CD4-positive, alpha-beta memory T cell (primary cell): Measurements from ENCODE around the gene ZNF79. TPM values are rescaled to one million over a fixed set of nuclear protein-coding genes. Genes with fewer than 3 reads are reported as not detected.

Experiments
- CTCF ChIA-PET: fragments of 350-600 bp; sonication (Branson Sonifier 250); formaldehyde crosslinking; loops from one replicate; lab custom pipeline; 2021; ENCODE audit warnings: inconsistent platforms; ENCODE audit not compliant: partially characterized antibody; lab: Charles Lee
- POLR2A ChIA-PET: fragments of 350-600 bp; sonication (Branson Sonifier 250); formaldehyde crosslinking; loops from one replicate; lab custom pipeline; 2021; ENCODE audit not compliant: partially characterized antibody; lab: Charles Lee
- DNase-seq, 5 donors: peaks; one replicate each; pipeline versions ENCODE4 v3.0.0 to v3.0.0-alpha.2; 2020 to 2022; ENCODE audit warnings: mixed read lengths in 1 of 5
- H3K27ac ChIP-seq: one replicate; pipeline ENCODE4 v1.7.0; 2013; ENCODE audit warnings: low read depth, low read length
- H3K27me3 ChIP-seq: 2 replicates; pipeline ENCODE4 v1.7.0; 2013; ENCODE audit warnings: mild to moderate bottlenecking, low read length, moderate library complexity; ENCODE audit not compliant: insufficient read depth
- H3K36me3 ChIP-seq: 2 replicates; pipeline ENCODE4 v1.7.0; 2013; ENCODE audit warnings: mild to moderate bottlenecking, low read length, moderate library complexity; ENCODE audit not compliant: insufficient read depth
- H3K4me1 ChIP-seq: 2 replicates; pipeline ENCODE4 v1.7.0; 2013; ENCODE audit warnings: mild to moderate bottlenecking, low read length, moderate library complexity; ENCODE audit not compliant: insufficient read depth
- H3K4me3 ChIP-seq, 2 donors: one replicate each; pipeline ENCODE4 v1.7.0; 2013; ENCODE audit warnings: low read length in 2 of 2, mild to moderate bottlenecking in 1 of 2
- H3K9me3 ChIP-seq, 2 donors: one replicate each; pipeline ENCODE4 v1.7.0; 2013; ENCODE audit warnings: low read length in 2 of 2, control low read depth in 1 of 2; ENCODE audit not compliant: control insufficient read depth in 1 of 2
- H3K27ac Mint-ChIP-seq, 7 donors: one replicate each; pipeline ENCODE4 v1.8.0; 2020 to 2021; ENCODE audit warnings: mixed read lengths in 7 of 7, mild to moderate bottlenecking in 6 of 7, inconsistent platforms in 3 of 7, moderate library complexity in 3 of 7
- H3K27me3 Mint-ChIP-seq, 2 donors: one replicate each; pipeline ENCODE4 v1.8.0; 2020 to 2021; ENCODE audit warnings: mixed read lengths in 2 of 2
- H3K36me3 Mint-ChIP-seq, 2 donors: one replicate each; pipeline ENCODE4 v1.8.0; 2020 to 2021; ENCODE audit warnings: mixed read lengths in 2 of 2, inconsistent platforms in 1 of 2, mild to moderate bottlenecking in 1 of 2
- H3K4me1 Mint-ChIP-seq, 4 donors: one replicate each; pipeline ENCODE4 v1.8.0; 2020 to 2021; ENCODE audit warnings: mixed read lengths in 4 of 4, mild to moderate bottlenecking in 1 of 4
- H3K4me3 Mint-ChIP-seq, 8 donors: one replicate each; pipeline ENCODE4 v1.8.0; 2020 to 2021; ENCODE audit warnings: mixed read lengths in 8 of 8, mild to moderate bottlenecking in 7 of 8, moderate library complexity in 6 of 8, inconsistent platforms in 3 of 8
- H3K9me3 Mint-ChIP-seq, 8 donors: one replicate each; pipeline ENCODE4 v1.8.0; 2020 to 2021; ENCODE audit warnings: mixed read lengths in 8 of 8, mild to moderate bottlenecking in 5 of 8, inconsistent platforms in 3 of 8, moderate library complexity in 1 of 8
- intact Hi-C: fragments of 100-400 bp; cut with micrococcal nuclease; formaldehyde crosslinking; loops from one replicate; pipeline ENCODE4 v1.15.1; 2023
- polyA plus RNA-seq, 2 donors: library from polyadenylated mRNA; unstranded; fragments of 300-500 nt; fragmentation: Illumina TruSeq; gene quantifications; one replicate each; pipeline ENCODE4 v1.2.3, GENCODE V29; 2021
- total RNA-seq, 2 experiments: library from RNA; stranded (reverse); gene quantifications; one replicate each; pipeline ENCODE4 v1.2.3, GENCODE V29; 2021

The ZNF79 gene
- total and polyA plus RNA-seq, 4 experiments from 2014 or later = 1.0 to 22.5 (median 14.0) TPM

GRCh38 chr9:127404631-127405030, 19.6 kb upstream of the ZNF79 start:
- Histone ChIP-seq H3K4me3 (no peak overlapping the region), H3K9me3 (no peaks in the 10 kb centered on the region), H3K27me3 (no peaks in the 10 kb centered on the region), H3K36me3 (no peaks in the 10 kb centered on the region), H3K27ac (no peak overlapping the region), H3K4me1 (no peaks in the 10 kb centered on the region)
- Mint-ChIP-seq H3K4me3 (no peak overlapping the region), H3K27ac (no peak overlapping the region), H3K4me1 (no peaks in the 10 kb centered on the region), H3K9me3 (no peaks in the 10 kb centered on the region), H3K36me3 (no peaks in the 10 kb centered on the region), H3K27me3 (peaks cover 11 to 23% of the 10 kb centered on the region in 2 donors)
- ChIA-PET POLR2A (no interaction called here), CTCF (no interaction called here)
- DNase-seq = no peak
- intact Hi-C loops = no loop called here

GRCh38 chr9:127405344-127406125, 18.6 kb upstream of the ZNF79 start:
- no peak overlapping the region for H3K4me3 ChIP-seq
- no peaks in the 10 kb centered on the region for H3K36me3 ChIP-seq
- H3K4me1 ChIP-seq = no peaks in the 10 kb centered on the region
- peak overlapping the region in 1 of 7 donors; percentile 62 for H3K27ac Mint-ChIP-seq
- peaks cover 11 to 21% of the 10 kb centered on the region in 2 donors for H3K27me3 Mint-ChIP-seq
- H3K27ac ChIP-seq = no peak overlapping the region
- POLR2A ChIA-PET = no interaction called here
- no peaks in the 10 kb centered on the region for H3K9me3 Mint-ChIP-seq
- CTCF ChIA-PET = no interaction called here
- no peaks in the 10 kb centered on the region for H3K36me3 Mint-ChIP-seq
- intact Hi-C loops = no loop called here
- no peaks in the 10 kb centered on the region for H3K9me3 ChIP-seq
- H3K4me1 Mint-ChIP-seq = no peaks in the 10 kb centered on the region
- no peaks in the 10 kb centered on the region for H3K27me3 ChIP-seq
- DNase-seq = no peak
- no peak overlapping the region for H3K4me3 Mint-ChIP-seq

DNA sequence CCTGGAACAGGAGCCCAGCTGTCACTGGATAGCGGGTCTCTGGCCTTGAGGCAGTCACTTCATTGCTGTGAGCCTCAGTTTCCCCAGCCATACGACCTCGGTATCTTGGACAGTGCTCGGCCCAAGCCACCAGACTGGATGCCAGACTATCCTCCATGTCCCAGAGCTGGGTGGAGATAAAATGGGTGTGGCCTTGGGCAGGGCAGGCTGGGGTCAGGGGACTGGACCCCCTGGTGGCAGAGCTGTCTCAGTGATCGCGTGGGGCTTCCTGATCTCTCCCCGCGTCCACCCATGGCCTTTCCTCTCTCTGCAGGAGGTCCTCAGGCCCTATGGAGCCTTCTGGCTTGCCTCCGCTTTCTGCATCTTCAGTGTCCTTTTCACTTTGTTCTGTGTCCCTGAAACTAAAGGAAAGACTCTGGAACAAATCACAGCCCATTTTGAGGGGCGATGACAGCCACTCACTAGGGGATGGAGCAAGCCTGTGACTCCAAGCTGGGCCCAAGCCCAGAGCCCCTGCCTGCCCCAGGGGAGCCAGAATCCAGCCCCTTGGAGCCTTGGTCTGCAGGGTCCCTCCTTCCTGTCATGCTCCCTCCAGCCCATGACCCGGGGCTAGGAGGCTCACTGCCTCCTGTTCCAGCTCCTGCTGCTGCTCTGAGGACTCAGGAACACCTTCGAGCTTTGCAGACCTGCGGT, 17.2 kb upstream of the ZNF79 start:
- Histone ChIP-seq H3K4me1 (no peaks in the 10 kb centered on the region), H3K4me3 (no peak overlapping the region), H3K9me3 (no peaks in the 10 kb centered on the region), H3K36me3 (no peaks in the 10 kb centered on the region), H3K27ac (no peak overlapping the region), H3K27me3 (no peaks in the 10 kb centered on the region)
- no peaks in the 10 kb centered on the region for H3K4me1 Mint-ChIP-seq
- peaks cover 7 to 20% of the 10 kb centered on the region in 2 donors for H3K27me3 Mint-ChIP-seq
- POLR2A ChIA-PET = no interaction called here
- H3K4me3 Mint-ChIP-seq = no peak overlapping the region
- CTCF ChIA-PET = interaction anchor here (0.7 kb wide), 1 partner anchor 11 kb away, joined by 3 read pairs; no protein-coding TSS in a partner anchor
- no peaks in the 10 kb centered on the region for H3K36me3 Mint-ChIP-seq
- no peaks in the 10 kb centered on the region for H3K9me3 Mint-ChIP-seq
- no peak overlapping the region for H3K27ac Mint-ChIP-seq
- DNase-seq = no peak
- intact Hi-C loops = no loop called here

- no peak overlapping the region for H3K27ac Mint-ChIP-seq
- H3K27ac ChIP-seq = no peak overlapping the region
- no peaks in the 10 kb centered on the region for H3K36me3 Mint-ChIP-seq
- no peaks in the 10 kb centered on the region for H3K9me3 ChIP-seq
- no peaks in the 10 kb centered on the region for H3K9me3 Mint-ChIP-seq
- H3K4me1 Mint-ChIP-seq = no peaks in the 10 kb centered on the region
- no peak for DNase-seq
- H3K4me1 ChIP-seq = no peaks in the 10 kb centered on the region
- H3K27me3 Mint-ChIP-seq = peaks cover 4 to 17% of the 10 kb centered on the region in 2 donors
- ChIA-PET CTCF (interaction anchor here (0.7 kb wide), 1 partner anchor 10 kb away, joined by 3 read pairs; no protein-coding TSS in a partner anchor), POLR2A (no interaction called here)
- H3K36me3 ChIP-seq = no peaks in the 10 kb centered on the region
- H3K27me3 ChIP-seq = no peaks in the 10 kb centered on the region
- intact Hi-C loops = no loop called here
- H3K4me3 ChIP-seq = no peak overlapping the region
- H3K4me3 Mint-ChIP-seq = no peak overlapping the region
Measured at GRCh38 chr9:127407492-127407843, 16.7 kb upstream of the ZNF79 start.

GRCh38 chr9:127411122-127411521, 13.1 kb upstream of the ZNF79 start:
- POLR2A ChIA-PET = no interaction called here
- H3K27me3 ChIP-seq = no peaks in the 10 kb centered on the region
- Mint-ChIP-seq H3K4me1 (no peaks in the 10 kb centered on the region), H3K4me3 (no peak overlapping the region), H3K9me3 (peaks cover 0 to 3% (median 0%) of the 10 kb centered on the region in 8 donors), H3K27me3 (peaks cover 14 to 35% of the 10 kb centered on the region in 2 donors), H3K36me3 (no peaks in the 10 kb centered on the region), H3K27ac (no peak overlapping the region)
- no peak for DNase-seq
- intact Hi-C loops = no loop called here
- no peaks in the 10 kb centered on the region for H3K36me3 ChIP-seq
- H3K27ac ChIP-seq = no peak overlapping the region
- no peaks in the 10 kb centered on the region for H3K4me1 ChIP-seq
- no peaks in the 10 kb centered on the region for H3K9me3 ChIP-seq
- CTCF ChIA-PET = no interaction called here
- no peak overlapping the region for H3K4me3 ChIP-seq

DNA sequence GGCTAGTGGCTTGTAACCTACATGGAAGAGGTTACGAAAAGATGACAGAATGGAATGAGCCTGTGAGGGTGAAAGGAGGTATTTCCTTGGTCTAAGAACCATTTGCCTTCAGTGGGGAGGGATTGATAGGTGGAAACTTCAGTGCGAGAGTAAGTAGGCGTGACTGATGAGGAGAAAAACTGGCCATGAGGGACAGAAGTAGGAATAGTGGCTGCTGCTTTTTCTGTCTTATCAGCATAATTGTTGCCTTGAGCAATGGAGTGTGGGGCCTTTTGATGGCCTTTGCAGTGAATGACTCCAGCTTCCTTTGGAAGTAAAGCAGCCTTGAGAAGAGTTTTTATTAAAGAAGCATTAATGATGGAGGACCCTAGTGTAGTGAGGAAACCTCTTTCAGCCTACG, 9.0 kb upstream of the ZNF79 start:
- H3K27ac ChIP-seq = no peak overlapping the region
- H3K9me3 Mint-ChIP-seq = peaks cover 0 to 3% (median 0%) of the 10 kb centered on the region in 8 donors
- no peak for DNase-seq
- H3K4me3 ChIP-seq = no peak overlapping the region
- H3K36me3 Mint-ChIP-seq = no peaks in the 10 kb centered on the region
- H3K4me3 Mint-ChIP-seq = no peak overlapping the region
- no peaks in the 10 kb centered on the region for H3K9me3 ChIP-seq
- H3K4me1 ChIP-seq = peaks cover 4% of the 10 kb centered on the region
- H3K27ac Mint-ChIP-seq = no peak overlapping the region
- H3K27me3 ChIP-seq = no peaks in the 10 kb centered on the region
- H3K27me3 Mint-ChIP-seq = peaks cover 13 to 29% of the 10 kb centered on the region in 2 donors
- no peaks in the 10 kb centered on the region for H3K36me3 ChIP-seq
- ChIA-PET POLR2A (no interaction called here), CTCF (no interaction called here)
- intact Hi-C loops = no loop called here
- peaks cover 0 to 5% (median 3%) of the 10 kb centered on the region in 4 donors for H3K4me1 Mint-ChIP-seq

- Histone ChIP-seq H3K27ac (no peak overlapping the region), H3K4me1 (peaks cover 4% of the 10 kb centered on the region), H3K27me3 (no peaks in the 10 kb centered on the region), H3K9me3 (no peaks in the 10 kb centered on the region), H3K36me3 (no peaks in the 10 kb centered on the region), H3K4me3 (no peak overlapping the region)
- H3K27me3 Mint-ChIP-seq = peaks cover 13 to 29% of the 10 kb centered on the region in 2 donors
- intact Hi-C loops = no loop called here
- H3K4me3 Mint-ChIP-seq = no peak overlapping the region
- peak overlapping the region in 1 of 7 donors; percentile 15 for H3K27ac Mint-ChIP-seq
- POLR2A ChIA-PET = no interaction called here
- H3K36me3 Mint-ChIP-seq = no peaks in the 10 kb centered on the region
- H3K4me1 Mint-ChIP-seq = peaks cover 0 to 5% (median 3%) of the 10 kb centered on the region in 4 donors
- no peak for DNase-seq
- peaks cover 0 to 3% (median 0%) of the 10 kb centered on the region in 8 donors for H3K9me3 Mint-ChIP-seq
- CTCF ChIA-PET = no interaction called here
Measured at GRCh38 chr9:127415657-127416056, 8.5 kb upstream of the ZNF79 start.
